Activated CD8-positive, alpha-beta memory T cell treated with anti-CD3 and anti-CD28 coated beads for 36 hours (primary cell): Measurements from ENCODE around the gene SLC25A26. TPM values are rescaled to one million over a fixed set of nuclear protein-coding genes. Genes with fewer than 3 reads are reported as not detected.

Source experiments
- CTCF ChIA-PET: fragments of 350-600 bp; sonication (Branson Sonifier 250); formaldehyde crosslinking; loops from one replicate; lab custom pipeline; 2021; ENCODE audit warnings: antibody characterized with exemption; lab: Charles Lee
- POLR2A ChIA-PET: fragments of 350-600 bp; sonication (Branson Sonifier 250); formaldehyde crosslinking; loops from one replicate; lab custom pipeline; 2021; ENCODE audit warnings: antibody characterized with exemption; lab: Charles Lee
- total RNA-seq, 2 experiments: library from RNA; stranded (reverse); gene quantifications; one replicate each; pipeline ENCODE4 v1.2.3, GENCODE V29; 2021

Gene SLC25A26
- total RNA-seq, 2 experiments from 2014 or later, result 23.7 to 25.9 TPM

DNA sequence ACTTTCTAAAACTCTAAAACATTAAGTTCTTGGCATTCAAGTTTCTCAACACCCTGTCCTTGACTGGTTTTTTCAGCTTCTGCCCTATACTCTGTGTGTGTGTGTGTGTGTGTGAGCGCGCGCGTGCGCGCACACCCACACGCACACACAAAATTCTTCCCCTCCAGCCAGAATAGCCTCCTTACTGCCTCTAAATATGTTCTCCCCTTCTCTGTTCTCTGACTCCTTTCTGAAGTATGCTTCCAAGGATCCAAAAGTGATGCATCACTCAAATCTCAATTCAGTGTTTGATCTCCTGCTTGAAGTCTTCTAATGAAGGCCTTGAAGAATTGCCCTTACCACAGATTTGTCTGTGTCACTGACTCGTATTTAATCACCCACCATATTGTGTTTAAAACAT lies 129.8 kb downstream of the SLC25A26 start:
- CTCF ChIA-PET, result no interaction called here
- POLR2A ChIA-PET, result no interaction called here

DNA sequence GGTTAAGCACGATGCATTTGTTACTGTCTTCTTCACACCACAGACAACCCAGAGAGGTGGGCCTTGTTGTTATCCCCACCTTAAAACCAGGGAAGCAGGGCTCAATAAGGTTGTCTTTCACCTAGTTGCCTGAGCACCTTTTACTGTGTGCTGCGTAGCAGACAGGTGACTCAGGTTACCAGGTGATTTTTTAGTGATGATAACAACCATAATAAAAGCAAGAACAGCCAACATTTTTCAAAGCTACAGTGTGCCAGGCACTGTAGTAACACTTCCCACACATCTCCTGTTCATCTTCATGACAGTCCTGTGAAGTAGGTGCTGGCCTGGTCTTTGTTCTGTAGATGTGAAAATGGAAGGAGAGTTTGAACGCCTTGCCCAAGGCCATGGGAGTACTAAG lies 132.2 kb downstream of the SLC25A26 start:
- ChIA-PET CTCF (interaction anchor here (1.3 kb wide), 1 partner anchor 55 kb away, joined by 4 read pairs; no protein-coding TSS in a partner anchor), POLR2A (no interaction called here)

DNA sequence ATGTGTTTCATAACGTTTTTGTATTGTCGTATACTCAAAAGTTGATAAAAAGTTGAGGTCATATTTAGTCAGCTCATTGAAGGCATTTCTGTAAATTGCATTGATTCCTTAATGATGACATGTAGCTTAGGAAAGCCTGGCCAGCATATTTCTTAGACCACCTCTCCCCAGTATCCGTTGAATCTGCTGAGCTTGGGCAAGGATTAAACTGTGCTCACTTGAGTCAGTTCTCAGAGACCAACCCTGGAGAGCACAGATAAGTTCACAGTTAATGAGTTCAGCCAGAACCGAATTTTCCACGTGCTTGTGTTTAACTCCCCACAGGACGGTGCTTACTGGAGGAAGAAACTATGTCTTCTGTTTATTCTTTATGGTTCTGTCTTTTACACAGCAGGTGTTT lies 132.7 kb downstream of the SLC25A26 start:
- POLR2A ChIA-PET, result interaction anchor here (0.7 kb wide), 1 partner anchor 10 kb away, joined by 4 read pairs; no protein-coding TSS in a partner anchor
- CTCF ChIA-PET, result interaction anchor here (1.3 kb wide), 1 partner anchor 55 kb away, joined by 4 read pairs; no protein-coding TSS in a partner anchor

DNA sequence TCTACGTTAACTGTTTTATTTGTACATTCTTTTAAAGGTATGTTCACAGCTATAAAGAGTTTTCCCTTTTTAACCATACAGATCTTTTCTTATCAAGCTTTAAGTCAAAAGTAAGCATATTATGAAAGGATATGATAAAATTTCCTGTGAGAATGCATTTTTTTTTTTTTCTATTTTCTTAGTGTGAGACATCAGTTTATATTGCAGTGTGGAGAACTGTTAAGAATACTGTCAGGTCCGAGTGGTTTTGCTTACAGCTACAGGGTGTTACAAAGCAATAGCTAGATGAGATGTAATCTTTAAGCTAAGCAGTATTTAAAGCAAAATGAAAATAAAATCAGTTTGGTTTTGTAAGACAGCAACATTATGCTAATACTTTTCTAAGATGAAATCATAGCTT lies 133.2 kb downstream of the SLC25A26 start:
- POLR2A ChIA-PET, result interaction anchor here (0.7 kb wide), 1 partner anchor 11 kb away, joined by 4 read pairs; no protein-coding TSS in a partner anchor
- CTCF ChIA-PET, result interaction anchor here (1.3 kb wide), 1 partner anchor 54 kb away, joined by 4 read pairs; no protein-coding TSS in a partner anchor

DNA sequence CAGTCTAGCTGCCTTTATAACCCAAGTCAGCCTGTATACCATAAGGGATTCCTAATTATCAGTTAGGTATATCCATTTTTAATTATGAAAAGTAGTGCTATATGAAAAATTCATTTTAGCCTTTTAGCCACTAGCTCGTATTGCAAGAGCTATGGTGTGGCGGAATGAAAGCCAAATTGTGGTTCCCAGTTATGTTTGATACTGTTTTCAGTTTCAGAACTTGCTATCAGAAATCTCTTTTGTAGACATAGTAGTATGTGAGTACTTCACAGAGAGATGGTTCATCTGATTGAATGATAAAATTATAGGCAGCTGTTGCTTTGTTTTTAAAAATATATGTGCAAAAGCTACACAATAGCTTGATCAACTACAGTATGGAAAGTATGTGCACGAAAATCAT lies 134.6 kb downstream of the SLC25A26 start:
- POLR2A ChIA-PET, result no interaction called here

DNA sequence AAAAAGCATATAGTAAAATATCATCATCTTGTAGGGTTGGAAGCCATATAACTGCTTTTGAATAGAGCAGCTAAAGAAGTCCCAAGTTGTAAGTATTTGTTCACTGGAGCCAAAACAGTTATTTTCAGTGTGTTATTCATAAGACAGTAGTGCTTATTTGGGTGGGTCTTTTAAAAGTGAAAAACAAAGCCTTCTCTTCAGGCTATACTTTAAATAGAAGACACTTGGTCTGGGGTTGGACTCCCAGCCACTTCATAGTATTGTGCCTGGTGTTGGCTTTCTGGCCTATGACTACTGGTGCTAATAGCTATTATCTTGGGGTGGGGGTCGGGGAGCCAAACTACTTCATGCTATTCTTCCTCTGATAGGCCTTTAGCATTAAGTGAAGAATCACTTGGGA lies 135.2 kb downstream of the SLC25A26 start:
- CTCF ChIA-PET, result no interaction called here
- POLR2A ChIA-PET, result no interaction called here

More for the DNA sequence above, 134.6 kb downstream of the SLC25A26 start:
- CTCF ChIA-PET, result no interaction called here

DNA sequence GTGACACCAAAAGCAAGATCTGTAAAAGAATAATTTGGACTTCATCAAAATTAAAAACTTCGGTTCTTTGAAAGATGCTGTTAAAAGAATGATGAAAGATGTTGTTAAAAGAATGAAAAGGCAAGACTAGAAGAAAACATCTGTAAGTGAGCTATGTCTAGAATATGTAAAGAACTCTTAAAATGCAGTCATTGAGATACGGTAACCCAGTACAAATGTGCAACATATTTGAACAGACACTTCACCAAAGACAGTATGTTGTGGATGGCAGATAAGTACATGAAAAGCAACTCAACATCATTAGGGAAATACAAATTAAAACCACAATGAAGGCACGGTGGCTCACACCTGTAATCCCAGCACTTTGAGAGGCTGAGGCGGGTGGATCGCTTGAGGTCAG lies 140.6 kb downstream of the SLC25A26 start:
- CTCF ChIA-PET, result interaction anchor here (2.7 kb wide), 1 partner anchor 17 kb away, joined by 7 read pairs; no protein-coding TSS in a partner anchor

DNA sequence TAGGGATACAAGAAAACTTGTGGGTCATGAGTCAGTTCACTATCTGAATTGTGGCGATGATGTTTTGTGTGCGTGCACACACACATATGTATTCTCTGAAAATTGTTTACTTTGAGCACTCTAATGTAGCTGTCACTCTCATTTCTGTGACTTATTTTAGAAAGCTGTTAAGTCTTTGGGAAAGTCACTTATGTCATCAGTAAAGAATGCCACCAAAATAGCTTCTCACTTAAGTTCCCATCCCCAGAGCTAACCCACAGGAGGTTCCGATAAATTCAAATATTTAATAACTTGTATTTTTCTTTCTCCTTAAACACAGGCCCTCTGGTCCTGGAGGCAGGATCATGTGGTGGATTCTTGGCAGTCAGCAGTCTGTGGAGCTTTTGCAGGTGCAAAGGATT lies 141.7 kb downstream of the SLC25A26 start:
- POLR2A ChIA-PET, result no interaction called here
- CTCF ChIA-PET, result interaction anchor here (0.8 to 2.7 kb wide), 2 partner anchors 11 to 15 kb away, joined by 3 to 7 read pairs; no protein-coding TSS in a partner anchor

More for the DNA sequence above, 140.6 kb downstream of the SLC25A26 start:
- POLR2A ChIA-PET, result no interaction called here

DNA sequence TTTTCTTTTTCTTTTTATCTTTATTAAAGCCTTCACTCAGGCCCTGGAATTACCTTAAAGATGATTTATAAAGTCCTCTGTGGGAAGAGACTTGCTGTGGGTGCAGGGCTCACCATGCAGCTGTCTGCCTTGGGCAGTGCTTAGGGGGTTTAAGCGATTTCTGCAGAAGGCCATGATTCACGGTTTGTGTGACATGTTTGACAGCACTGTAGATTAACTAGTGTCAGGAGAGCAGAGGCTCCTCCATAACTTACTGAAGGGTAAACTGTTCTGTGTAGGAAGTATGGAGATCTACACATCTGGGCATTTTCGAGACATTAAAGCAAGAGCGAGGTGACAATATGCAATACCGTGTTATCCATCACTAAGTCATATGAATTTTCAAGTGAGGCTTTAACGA lies 142.3 kb downstream of the SLC25A26 start:
- ChIA-PET POLR2A (no interaction called here), CTCF (no interaction called here)

DNA sequence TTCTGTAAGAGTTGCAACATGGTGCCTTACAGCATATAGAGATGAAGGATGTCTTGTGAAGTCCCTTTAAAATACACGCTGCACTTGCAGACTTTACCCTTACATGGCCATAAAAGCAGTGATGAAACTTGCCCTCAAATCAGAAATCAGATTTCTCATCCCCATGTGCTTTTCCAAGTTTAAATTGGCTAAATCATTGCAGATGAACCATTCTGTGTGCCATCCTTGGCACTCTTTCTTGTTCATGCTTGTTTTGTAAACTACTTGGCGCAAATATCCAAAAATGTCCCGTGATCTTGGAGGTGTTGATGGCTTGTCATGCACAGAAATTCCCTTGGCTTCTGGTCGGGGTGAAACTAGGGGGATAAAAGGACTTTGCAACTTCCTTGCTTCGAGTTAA lies 144.3 kb downstream of the SLC25A26 start:
- ChIA-PET POLR2A (no interaction called here), CTCF (no interaction called here)

DNA sequence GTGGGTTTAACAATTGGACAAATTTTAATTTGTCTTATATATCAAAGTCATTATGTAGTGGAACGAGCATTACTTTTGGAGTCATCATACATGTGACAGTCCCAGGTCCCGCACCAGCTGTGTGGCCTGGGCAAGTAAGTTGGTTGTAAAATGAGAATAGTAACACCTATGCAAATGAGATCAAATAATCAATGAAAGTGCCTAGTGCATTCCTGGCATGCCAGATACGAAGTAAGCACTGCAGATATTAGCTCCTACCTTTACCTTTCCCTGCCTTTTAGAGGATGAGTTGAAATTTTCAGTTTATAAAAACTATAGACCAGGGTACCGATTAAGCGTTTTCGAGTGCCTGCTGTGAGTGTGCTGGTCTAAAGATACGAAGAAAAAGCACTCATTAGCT lies 145.9 kb downstream of the SLC25A26 start:
- CTCF ChIA-PET, result no interaction called here
- POLR2A ChIA-PET, result no interaction called here

DNA sequence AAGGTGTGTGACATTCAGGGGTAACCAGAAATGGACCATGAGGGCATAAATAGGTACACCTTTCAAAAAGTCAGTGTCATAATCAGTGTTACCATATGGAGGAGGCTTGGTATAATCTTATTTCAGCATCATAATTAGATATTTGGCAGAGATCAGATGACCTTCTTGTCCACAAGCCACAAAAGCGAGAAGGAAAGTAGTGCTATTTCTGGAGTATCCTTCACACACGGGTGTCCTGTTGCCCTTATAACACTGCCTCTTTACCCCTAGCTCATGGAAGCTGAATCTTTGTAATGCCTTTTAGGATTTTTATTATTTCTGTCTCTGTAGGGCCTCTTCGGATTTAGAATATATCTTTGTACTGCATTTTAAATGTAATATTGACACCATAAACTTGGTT lies 147.2 kb downstream of the SLC25A26 start:
- POLR2A ChIA-PET, result no interaction called here
- CTCF ChIA-PET, result no interaction called here

DNA sequence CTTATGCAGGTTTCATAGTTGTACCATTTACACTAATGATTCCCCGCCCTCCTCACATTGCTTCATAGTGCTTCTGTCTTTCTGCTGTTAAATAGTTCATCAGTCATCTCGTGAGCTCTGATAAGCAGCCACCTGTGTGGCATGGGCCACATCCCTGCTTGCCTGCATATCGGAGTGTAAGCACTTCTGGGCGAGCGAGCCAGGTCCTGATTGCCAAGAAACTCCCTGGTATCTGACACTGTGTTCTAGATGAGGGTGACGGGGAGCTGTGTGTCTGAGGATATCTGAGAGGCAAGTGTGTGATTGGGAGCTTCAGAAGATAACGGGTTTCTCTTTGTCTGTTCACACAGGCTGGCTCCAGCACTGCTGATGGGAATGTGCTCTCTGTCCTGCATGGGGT lies 149.4 kb downstream of the SLC25A26 start:
- ChIA-PET CTCF (no interaction called here), POLR2A (no interaction called here)

DNA sequence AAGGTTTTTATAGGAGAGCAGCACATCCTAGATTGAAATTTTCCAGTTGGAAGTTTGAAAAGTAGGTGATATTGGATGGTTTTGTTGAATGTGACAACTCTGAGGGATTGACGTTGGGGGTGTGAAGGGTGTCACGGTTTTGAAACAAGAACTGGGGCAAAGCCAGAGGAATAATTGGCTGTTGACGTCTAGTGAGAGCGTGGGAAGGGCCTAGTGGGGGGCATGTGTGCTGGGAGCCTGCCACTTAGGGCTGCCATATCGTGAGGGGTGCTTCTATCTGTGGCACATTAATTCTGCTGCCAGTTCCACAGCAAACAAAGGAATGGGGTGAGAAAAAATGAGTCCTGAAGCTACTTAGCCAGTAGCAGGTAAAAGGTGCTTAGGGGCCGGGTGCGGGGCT lies 150.6 kb downstream of the SLC25A26 start:
- POLR2A ChIA-PET, result no interaction called here
- CTCF ChIA-PET, result interaction anchor here (1.0 kb wide), 1 partner anchor 86 kb away, joined by 3 read pairs; no protein-coding TSS in a partner anchor

DNA sequence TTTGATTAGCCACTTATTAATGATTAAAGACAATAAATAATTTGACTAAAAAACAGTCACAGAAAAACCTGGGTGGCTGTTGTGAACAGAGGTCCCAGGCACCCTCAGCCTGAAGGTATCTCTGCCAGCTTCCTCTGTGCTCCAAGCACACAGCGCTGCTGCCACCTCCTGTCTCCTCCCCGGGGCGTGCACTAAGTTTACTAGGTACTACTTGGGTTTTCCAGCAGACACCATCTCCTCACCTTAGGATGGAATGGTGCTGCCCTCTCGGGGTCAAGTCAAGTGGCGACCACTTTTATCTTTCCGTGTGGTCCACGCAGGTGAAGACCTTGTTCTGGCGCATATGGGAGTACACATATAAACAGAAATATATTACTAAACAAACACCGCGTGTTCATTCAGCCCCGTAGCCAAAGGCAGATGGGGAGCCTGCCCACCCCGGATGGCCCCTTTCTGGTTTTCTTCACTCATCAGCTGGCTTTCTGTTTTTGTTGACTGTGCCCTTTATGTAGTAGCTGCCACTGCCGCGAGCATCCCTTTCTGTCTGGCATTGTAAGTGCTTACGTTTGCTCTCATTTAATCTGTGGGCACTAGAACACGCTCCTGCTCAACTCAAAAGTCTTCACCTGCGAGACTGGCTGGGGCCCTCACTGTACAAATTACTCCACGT lies 152.0 kb downstream of the SLC25A26 start:
- ChIA-PET POLR2A (no interaction called here), CTCF (interaction anchor here (0.9 to 1.7 kb wide), 4 partner anchors 10 to 96 kb away, joined by 3 to 6 read pairs (median 3); no protein-coding TSS in a partner anchor)

DNA sequence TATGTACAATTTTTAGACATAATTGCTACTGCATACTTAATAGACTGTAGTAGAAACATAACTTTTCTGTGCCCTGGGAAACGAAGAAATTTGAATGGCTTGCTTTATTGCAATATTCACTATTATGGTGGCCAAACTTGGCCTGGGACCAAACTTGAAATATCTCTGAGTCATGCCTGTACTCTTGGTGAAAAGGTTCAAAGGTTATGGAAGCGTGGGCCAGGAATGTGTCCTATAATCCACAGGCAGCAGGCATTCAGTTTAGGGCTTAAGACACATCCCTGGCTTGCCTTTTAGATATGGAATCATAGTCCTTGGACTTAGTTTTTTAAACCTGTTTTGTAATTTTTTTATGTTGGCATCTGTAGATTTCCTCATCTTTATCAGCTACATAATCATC lies 155.8 kb downstream of the SLC25A26 start:
- POLR2A ChIA-PET, result no interaction called here
- CTCF ChIA-PET, result no interaction called here

DNA sequence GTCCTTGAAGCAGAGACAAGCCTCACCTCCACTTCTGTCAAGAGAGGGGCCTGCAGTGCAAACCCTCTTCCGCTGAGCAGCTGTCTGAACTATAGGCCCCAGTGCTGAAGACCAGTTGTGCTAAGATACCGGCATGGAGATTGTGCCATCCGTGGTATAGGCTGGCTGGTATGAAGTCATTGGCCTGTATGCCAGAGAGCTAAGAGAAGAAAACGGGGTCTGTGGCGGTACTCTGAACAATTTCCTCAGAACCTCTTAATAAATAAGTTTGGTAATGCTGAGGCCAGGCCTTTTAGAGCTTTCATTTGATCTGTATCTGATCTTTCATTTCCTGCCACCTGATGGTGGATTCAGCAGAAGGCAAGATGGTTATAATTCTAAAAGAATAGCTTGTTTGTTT lies 157.0 kb downstream of the SLC25A26 start:
- POLR2A ChIA-PET, result no interaction called here

DNA sequence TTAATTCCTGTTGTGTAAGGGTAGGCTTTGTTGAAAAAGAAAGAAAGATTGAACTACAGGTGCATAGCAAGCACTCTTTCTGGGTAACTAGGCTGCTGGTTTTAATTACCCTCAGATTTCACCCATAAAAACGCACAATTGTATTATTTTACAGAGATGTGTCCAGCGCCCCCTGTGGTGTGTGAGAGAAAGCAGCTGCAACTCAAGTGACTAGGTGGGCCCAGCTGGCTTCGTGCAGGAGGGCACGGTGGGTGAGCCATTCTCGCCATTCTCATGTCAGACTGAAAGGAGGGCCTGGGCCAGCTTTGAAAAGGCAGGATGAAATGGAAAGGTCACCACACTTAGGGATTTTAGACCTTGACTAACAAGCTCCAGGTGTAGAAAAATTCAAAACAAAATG lies 157.5 kb downstream of the SLC25A26 start:
- CTCF ChIA-PET, result interaction anchor here (0.6 to 2.1 kb wide), 6 partner anchors 10 to 125 kb away, joined by 3 to 9 read pairs (median 5); no protein-coding TSS in a partner anchor
- POLR2A ChIA-PET, result no interaction called here

More for the DNA sequence above, 157.0 kb downstream of the SLC25A26 start:
- CTCF ChIA-PET, result interaction anchor here (0.9 to 2.1 kb wide), 5 partner anchors 17 to 124 kb away, joined by 4 to 9 read pairs (median 6); no protein-coding TSS in a partner anchor

DNA sequence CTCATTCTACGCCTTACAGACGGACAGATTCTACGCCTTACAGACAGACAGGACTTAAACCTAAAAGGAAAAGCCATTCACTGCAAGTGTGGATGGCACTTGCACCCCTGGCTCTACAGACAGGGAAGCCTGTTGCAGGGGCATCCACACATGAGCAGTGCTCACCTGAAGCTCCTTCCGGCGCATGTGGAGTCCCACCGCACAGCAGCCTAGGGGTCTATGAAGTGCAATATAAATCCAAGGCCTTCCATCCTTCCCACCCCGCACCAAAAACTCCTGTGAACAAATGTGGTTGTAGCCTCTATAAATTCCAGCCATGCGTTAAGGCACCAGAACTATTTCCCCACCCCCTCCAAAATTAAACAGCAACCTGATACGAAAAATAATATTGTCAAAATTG lies 158.8 kb downstream of the SLC25A26 start:
- CTCF ChIA-PET, result no interaction called here
- POLR2A ChIA-PET, result interaction anchor here (0.6 kb wide), 1 partner anchor 127 kb away, joined by 4 read pairs; no protein-coding TSS in a partner anchor

DNA sequence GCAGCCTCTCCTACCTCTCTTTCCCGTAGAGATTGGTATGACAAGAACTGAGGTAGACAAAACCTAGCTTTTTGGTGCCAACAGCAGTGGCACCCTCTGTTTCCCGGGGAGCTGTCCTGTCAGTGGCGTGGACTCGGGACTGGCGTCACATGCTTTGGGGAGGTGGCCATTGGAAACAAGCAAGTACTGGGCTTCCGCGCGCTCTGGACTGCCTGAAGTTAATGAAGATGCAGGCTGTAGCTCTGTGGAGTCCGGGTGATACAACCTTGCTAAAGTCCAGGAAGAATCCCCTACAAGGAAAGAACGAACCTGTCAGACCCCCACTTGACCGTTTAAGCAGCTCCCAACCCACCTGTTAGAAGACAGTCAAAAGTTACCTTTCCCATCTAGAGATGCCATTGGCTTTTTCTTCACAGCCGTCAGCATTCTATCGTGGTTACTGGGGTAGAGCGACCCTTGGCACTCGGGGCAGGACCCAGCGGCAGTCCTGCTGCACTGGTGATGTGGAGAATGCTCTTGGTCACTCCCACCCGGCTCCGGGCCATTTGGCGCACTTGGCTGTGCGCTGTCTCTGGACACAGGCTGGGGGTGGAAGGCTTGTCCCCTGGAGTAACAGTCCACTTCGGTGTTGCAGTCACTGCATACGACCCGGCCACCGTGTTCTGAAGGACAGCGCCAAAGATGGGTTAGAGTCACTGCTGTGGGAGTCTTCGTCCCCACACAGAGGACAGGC lies 159.6 kb downstream of the SLC25A26 start:
- POLR2A ChIA-PET, result interaction anchor here (0.6 kb wide), 1 partner anchor 128 kb away, joined by 4 read pairs; no protein-coding TSS in a partner anchor
- CTCF ChIA-PET, result no interaction called here
